Measurements from ENCODE around the gene GMCL1.
"Not testable (repeated sequence)": the region's sequence is repeated elsewhere in the genome, so short reads cannot be mapped to it uniquely, and the experiment has no call there.

GMCL1 gene

DNA sequence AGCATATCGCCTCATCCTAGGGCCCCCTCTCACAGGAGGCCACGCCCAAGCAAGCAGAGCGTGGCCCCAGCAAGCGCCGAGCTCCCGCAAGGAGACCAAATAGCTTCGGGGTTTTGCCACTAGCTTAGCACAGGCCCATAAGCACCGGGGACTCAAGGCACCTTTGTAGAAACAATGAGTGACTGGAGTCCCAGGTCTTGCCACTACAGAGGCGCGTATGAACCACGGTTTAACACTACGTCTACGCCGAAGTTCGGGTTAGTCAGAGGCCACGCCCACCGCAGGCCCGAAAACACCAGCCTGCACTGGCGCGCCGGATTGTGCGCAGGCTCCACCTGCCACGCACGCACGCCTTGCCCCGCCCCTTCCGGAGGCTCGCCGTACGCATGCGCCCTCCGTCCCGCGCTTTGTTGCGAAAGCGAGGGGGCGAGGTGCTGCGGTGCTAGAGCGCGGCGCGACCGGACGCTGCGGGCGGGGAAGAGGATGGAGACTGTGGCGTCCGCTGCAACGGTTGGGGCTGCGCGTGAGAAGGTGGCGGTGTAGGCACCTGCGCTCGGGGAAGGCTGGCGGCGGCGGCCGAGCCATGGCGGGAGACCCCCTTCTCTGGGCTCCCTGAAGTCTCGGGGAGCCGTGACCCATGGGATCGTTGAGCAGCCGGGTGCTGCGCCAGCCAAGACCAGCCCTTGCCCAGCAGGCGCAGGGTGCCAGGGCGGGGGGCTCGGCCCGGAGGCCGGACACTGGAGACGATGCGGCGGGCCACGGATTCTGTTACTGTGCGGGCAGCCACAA is at the start of gene GMCL1:
Gene GMCL1, plus strand, starts transcription at position 405 of the 789 bp plus-strand sequence. Its CDS starts 233 bp downstream, at position 638.
- no peak for FAIRE-seq

DNA sequence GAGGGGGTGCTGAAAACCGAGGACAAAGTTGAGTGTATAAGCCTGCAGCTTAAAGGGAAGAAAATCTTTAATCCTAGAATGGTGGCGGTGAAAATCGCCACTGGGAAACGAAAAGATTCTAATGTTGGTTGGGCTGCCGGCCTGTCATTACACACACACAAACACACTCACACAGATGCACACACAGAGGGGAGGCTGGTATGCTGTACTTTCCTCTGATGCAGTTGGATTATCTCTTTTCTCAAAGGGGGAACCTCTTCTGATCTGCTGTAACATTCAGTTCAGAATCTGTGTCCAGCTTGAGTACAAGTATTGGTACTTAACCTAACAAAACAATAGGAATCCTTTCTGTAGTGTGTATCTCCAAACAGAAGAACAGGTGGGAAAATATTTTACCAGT is 48.5 kb upstream of the GMCL1 start:
- FAIRE-seq: no peak

GRCh38 chr2:69781321-69782248 is 47.9 kb upstream of the GMCL1 start:
- FAIRE-seq: no peak

- no peak for FAIRE-seq
These were observed 45.2 kb upstream of the GMCL1 start for GRCh38 chr2:69784228-69784627.

DNA sequence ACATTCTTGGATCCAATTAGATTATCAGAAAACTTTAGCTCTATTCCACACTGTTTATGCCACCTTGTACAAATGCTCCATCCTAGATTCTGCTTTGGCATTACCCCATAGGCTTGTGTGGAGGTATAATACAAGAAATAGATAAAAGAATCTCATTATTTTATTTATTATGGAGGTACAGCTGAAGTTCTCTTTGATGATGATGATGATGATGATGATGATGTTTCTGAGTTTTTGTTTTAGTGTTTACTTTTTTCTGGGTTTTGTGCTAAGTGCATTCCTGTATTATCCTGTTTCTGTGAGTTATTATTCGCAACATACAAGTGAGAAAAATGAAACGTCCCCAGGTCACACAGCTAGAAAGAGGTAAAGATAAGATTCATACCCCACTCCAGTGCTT is 44.1 kb upstream of the GMCL1 start:
- FAIRE-seq: no peak

DNA sequence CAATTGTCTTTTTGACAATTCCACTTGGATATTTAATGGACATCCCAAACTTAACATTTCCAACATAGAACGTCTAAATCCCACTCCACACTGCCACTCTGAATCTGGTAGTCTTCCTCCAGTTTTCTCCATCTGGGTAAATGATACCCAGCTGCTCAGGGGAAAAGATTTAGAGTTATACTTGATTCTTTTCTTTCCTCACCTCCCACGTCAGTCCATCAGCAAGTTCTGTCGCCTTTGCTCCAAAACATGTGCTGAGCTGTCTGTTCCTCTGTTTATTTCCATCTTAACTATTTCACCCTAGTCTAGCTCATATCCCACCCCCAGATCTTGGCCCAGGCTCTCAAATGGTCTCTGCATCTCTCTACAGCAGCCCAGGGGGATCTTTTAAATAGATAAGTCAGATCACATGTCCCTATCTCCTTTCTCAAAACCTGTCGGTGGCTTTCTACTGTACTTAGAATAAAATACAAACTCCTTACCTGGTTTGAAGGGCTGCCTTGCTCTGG is 43.4 kb upstream of the GMCL1 start:
- no peak for FAIRE-seq

- no peak for FAIRE-seq
These were observed 40.2 kb upstream of the GMCL1 start for GRCh38 chr2:69789175-69789721.

DNA sequence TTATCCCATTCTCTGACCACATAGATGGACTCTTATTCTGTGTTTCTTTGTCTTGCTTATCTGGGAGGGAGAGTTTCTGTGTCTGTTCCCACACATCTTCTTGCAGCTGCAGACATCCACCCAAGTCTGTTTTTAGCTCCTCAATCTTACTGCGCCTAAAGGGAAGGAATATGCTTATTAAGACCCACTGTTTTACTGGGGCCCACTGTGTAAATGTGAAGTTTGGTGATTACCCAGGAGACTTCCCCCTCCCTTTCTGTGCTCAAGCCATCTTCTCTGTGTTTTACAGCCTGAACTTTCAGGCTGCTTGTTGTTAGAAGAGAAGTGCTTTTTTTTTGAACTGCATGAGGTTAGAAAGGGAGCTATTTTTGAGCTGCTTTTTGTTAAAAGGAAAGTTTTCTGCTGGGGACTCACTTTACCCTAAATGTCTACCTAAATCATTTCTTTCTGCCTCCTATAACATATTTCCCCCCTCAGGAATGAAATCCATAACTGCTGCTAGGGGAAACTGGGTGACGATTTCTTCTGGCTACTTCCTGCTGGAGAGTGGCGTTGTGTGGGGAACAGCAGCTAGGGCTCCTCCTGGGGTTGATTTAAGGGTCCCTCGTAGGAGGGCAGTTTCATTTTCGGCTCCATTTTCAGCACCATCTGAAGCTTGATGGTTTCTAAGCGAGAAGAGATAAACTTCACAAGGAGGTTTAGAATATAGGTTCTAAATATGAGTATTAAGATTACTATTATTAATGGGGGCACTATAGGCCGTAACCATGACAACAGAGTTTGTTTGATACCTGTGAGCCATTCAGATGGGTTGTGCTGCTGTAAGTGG is 39.5 kb upstream of the GMCL1 start:
- no peak for FAIRE-seq

DNA sequence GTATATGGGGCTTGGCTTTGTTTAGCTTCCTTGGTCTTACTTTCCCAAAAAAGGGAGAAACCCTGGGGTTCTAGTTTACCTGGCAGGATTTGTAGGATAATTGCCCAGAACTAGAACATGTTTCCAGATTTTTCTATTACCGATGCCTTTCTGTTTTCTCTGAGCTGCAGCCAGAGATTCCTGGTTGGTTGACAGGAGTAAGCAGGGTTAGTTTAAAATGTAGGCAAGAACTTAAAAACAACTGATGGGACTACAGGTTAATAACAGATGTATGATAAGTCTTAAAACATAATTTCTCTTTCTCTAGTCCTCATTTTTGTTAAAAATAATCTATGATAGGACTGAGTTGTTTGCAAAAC is 38.9 kb upstream of the GMCL1 start:
- FAIRE-seq: no peak

- FAIRE-seq: no peak
These were observed 38.4 kb upstream of the GMCL1 start for GRCh38 chr2:69791045-69791444.

DNA sequence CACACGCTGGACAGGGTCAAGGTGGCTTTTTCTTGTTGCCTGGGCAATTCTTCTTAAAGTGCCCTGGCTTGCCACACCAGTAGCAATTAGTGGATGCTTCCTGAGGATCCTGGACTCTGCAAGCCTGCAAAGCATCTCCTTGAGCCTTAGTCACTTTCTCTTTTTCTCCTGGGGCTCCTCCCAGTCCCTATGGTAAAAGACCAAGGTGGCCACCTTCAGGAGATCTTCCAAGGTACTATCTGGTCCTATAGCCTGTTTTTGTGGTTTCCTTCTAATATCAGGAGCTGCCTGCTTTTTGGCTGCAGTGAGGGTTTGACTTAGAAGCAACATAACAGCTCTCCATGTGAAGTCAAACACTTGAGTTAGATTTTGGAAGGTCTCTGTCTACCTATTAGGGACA is 33.3 kb upstream of the GMCL1 start:
- FAIRE-seq: no peak

- no peak for FAIRE-seq
These were observed 32.2 kb upstream of the GMCL1 start for GRCh38 chr2:69797235-69797634.

GRCh38 chr2:69797836-69798289 is 31.6 kb upstream of the GMCL1 start:
- no peak for FAIRE-seq

- FAIRE-seq: no peak
These were observed 31.1 kb upstream of the GMCL1 start for GRCh38 chr2:69798290-69798908.

GRCh38 chr2:69798909-69799526 is 30.4 kb upstream of the GMCL1 start:
- no peak for FAIRE-seq

DNA sequence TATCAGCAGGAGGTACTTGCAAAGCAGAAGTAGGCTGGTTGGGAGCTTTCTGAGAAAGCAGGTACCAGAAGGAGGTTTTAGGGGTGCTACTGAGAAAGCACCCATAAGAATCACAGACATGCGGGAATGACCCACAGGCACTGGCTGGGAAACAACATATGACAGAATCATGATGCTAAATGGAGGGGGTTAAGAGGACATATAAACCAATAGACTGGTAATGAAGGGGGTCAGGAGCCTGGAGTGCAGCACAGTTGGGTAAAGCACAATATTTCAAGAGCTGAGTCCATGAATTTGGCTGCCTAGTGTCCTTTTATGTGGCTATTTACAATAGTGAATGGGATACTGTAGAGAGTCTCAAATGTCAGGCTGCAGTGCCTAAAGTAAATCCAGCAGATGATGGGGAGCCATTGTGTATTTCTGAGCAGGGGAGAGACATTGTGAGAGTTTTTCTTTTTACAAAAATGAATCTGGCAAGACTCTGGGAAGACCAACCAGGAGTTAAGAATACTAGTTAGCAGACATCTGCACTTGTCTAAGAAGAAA is 27.6 kb upstream of the GMCL1 start:
- FAIRE-seq: no peak

GRCh38 chr2:69802781-69803367 is 26.6 kb upstream of the GMCL1 start:
- not testable (repeated sequence) for FAIRE-seq

GRCh38 chr2:69804416-69804815 is 25.0 kb upstream of the GMCL1 start:
- FAIRE-seq: no peak

DNA sequence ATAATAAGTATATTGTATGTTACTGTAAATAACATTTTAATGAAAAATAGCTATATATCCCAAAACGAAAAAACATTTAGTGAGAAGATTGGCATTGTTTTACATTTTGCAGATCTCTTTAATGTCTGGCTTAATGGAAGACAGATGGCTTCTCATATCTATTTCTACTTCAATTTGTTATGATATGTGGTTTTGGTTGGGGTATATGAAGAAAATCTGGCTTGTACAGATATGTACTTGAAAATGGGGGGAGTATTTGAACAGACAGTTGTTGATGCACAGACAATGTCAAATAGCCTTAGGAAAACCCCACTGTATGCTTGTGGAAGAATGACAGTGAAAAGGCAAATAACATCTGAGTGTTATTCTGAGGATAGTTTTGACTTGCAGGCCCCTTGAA is 23.6 kb upstream of the GMCL1 start:
- no peak for FAIRE-seq

GRCh38 chr2:69807821-69808540 is 21.5 kb upstream of the GMCL1 start:
- no peak for FAIRE-seq
